DMS53 (cell line): ENCODE data around the gene RORB.

ENCODE experiments used
- DNase-seq: peaks from one replicate; lab custom pipeline; 2025; lab: John Stamatoyannopoulos, UW

RORB gene

DNA sequence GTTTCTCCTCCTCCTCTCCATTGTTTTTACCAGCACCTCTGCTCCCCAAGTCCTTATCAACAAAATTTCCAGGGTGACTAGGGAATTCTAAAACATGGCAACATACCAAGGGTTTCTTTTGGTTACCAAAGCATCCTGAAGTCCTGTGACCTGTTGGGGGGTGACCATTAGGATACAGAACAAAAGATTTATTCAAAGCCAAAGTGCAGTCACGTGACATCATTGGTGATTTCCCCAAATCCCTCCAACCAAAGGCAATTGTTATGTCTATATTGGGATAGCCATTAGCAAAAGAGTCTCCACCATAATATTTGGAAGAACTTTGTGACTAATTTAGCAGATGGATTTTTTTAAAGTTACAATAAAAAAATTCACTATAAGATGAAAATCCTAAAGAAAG lies 222.2 kb downstream of the RORB start:
- DNase-seq: no peak

DNA sequence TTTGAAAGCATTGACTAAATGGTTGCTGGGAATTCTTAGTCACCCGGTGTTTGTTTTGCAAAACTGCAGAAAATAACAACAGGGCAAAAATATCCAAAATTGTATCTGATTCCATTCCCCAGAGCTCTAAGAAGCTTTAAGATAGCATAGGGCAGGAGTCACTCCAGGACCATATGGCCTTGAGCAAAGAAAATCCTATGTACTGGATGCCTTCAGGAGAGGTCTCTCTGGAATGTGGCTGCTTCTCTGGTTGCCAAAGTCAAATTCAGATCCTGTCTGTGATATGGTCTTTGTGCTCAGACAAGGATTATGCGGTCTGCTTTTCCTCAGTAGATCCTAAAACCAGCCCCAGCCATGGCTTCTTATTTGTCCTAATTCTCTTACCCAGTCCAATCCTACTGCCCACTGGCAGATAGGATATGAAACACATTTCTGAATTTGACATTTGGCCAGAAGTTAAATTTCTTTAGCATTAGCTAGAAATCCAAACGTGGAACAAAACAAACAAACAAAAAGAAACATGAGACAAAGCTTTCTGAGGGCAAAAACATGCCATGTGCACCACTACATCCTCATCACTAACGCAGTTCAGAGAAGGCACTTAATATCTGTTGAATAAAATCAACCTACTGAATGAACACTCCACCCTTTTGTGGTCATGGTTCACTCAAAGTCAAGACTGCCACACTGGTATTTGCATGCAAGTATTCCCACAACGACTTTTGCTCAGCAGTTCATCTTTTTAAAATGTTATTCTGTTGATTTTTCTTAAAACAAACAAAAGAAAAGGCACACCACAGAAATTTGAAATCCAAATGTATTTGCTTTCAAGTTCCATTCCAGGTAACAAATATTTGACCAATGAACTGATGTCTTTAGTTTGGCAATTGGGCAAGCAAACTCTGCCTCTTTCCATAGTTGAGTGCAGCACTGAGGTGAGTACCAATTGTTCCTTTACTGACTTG lies 224.8 kb downstream of the RORB start:
- DNase-seq: no peak

DNA sequence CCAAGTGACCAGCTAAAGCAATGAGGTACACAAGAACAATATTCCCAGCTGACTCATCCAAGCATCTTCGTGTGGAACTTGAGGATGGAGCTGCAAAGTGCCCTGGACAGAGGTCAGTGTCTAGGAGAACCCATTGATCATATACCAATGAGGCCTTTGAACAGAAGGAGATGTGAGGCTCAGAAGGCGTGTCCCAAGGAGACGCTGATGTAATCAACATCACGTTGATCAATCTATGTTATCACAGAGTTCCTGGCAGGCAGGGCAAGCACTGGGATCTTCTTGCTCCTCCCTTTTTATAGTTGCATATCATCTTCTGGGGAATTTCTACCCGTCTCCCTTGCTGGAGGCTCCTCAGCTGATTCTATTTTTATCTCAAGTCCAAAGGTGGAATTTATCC lies 227.2 kb downstream of the RORB start:
- DNase-seq: no peak

DNA sequence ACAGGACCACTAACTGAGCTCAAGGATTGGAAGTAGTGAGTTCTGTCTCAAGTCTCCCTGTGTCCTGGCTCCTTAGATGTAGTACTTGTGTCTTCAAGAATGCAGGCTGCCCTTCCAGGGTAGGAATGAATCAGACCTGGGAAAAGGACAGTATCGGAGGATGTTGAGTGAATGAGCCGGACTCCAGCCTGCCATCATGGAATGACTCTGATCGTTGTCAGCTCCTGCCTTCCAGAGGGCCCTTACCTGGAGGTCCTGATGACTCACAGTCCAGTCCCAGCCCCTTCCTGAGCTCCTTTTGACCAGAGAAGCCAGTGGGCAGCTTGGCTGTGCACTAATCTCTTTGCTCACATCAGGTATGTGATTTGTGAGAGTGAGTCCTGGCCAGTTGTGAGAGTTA lies 229.4 kb downstream of the RORB start:
- DNase-seq: no peak

DNA sequence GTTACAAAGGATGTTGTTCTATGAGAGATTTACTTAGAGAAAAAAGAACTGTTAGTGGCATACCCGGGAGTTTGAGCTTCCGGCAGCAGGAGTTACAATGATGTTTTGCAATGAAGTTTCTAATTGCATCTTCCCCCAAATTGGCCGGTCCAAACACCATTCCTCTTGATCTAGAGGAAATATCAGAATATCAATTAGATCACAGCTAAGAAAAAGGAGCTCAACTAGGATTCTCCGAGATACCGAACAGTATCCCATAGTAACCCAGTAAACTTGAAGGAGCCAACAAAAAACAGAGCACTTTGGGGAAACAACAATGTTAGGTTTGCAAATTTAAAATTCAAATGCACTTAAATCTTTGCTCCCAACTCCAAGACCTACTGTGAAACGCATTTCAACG lies 231.0 kb downstream of the RORB start:
- DNase-seq: no peak

DNA sequence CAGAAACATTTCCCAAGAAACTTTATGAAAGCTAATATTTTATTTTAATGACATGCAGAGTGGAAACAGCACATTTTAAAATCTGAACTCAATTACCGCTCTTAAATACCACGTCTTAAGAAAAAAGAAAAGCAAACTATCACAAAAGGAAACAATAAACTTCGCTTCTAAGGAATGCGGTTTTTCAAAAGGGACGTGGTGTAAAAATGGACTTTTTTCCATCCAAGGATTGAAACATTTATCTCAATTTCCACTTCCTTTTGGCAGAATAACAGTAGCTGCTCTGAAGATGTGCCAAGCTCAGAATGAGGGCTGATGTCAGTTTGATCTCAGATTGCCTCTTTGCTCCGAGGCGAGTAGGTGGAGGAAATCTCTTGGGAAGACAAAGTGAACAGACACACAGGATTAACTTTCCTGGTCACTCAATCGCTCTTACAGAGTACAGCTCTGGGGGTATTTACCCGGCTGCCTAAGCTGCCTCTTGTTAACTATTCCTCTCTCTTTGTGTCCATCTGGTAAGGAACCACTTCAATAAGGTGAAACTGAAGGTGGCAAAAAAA lies 232.1 kb downstream of the RORB start:
- no peak for DNase-seq

DNA sequence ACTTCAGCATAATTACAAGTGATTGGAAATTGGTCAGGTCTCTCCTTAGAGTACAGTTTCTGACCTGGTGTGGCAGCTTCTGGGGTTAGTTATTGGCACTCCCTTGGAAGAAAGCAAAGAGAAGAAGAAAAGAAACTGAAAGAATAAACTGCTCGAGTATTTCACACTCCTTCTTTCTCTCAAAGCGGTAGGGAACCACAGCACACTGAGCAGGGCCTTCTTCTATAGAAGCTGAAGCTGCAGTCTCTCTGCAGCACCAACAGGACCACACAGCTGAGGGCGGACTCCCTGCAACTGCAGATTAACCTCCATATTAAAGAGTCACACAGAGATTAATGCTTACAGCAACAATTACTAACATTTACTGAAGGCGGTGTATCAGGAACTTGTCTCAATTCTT lies 238.6 kb downstream of the RORB start:
- DNase-seq: no peak

DNA sequence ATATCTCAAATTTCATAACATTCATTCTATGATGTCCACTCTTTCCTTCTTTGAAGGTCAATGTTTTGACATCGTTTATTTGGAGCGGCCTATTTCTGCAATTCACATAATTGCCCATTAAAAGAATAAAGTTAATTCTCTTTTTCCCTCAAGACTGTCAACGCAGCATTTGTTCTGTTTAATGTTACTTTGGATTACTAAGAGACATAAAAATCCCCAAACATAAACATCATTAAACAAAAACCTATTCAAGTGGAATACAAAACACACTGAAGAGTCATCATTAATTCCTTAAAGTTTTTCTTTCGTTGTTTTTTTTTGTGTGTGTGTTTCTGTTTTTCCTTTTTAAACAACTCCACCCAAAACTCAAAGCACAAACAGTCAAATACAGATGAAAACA lies 239.5 kb downstream of the RORB start:
- no peak for DNase-seq

DNA sequence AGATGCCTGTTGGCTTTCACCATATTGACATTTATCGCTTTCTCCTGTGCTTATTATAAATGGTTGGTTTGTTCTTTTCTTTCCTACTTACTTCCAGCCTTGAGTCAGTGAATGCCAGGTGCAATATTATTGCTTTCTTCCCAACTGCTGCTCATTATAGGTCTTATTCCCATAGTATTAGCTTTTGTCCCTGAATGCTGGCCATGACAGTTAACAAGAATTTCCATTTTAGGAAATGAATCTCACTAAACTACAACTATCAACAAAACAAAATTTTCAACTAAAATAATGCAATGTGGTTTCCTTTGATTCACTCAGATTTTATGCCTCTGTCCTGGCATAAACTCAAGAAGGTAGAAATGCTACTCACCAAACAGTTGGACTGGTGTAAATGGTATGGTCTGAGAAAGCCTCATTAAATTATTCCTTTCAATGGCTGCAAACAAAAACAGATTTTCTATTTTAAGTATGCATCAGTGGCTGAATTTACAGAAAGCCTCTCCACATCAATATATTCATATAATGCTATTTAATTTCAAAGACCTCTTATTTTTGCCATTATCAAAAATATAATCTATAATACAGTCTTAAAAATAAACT lies 245.2 kb downstream of the RORB start:
- no peak for DNase-seq
